Mucosa of rectum (tissue), 2 donors: Measurements from ENCODE around the gene CD19.
"Not testable (repeated sequence)": the region's sequence is repeated elsewhere in the genome, so short reads cannot be mapped to it uniquely, and the experiment has no call there.

Source experiments
- H3K27ac ChIP-seq, 2 donors: one replicate each; pipeline ENCODE4 v1.7.0; 2013; ENCODE audit warnings: inconsistent platforms in 2 of 2, low read depth in 2 of 2, low read length in 2 of 2
- H3K27me3 ChIP-seq, 2 donors: one replicate each; pipeline ENCODE4 v1.7.0; 2013; ENCODE audit warnings: low read length in 2 of 2; ENCODE audit not compliant: control insufficient read depth in 2 of 2, insufficient read depth in 2 of 2
- H3K36me3 ChIP-seq, 2 donors: one replicate each; pipeline ENCODE4 v1.7.0; 2013; ENCODE audit warnings: low read length in 2 of 2; ENCODE audit not compliant: control insufficient read depth in 2 of 2, insufficient read depth in 2 of 2
- H3K4me1 ChIP-seq, 2 donors: one replicate each; pipeline ENCODE4 v1.7.0; 2013; ENCODE audit warnings: low read length in 2 of 2, mild to moderate bottlenecking in 1 of 2; ENCODE audit not compliant: control insufficient read depth in 2 of 2, insufficient read depth in 2 of 2
- H3K4me3 ChIP-seq, 2 donors: one replicate each; pipeline ENCODE4 v1.7.0; 2013; ENCODE audit warnings: low read length in 2 of 2
- H3K9ac ChIP-seq, 2 donors: one replicate each; pipeline ENCODE4 v1.7.0; 2013; ENCODE audit warnings: low read length in 2 of 2, low read depth in 1 of 2, mild to moderate bottlenecking in 1 of 2
- H3K9me3 ChIP-seq, 2 donors: one replicate each; pipeline ENCODE4 v1.7.0; 2013; ENCODE audit warnings: low read length in 2 of 2; ENCODE audit not compliant: control insufficient read depth in 2 of 2
- donor health status: healthy.
- donor health status: Normal muscosa, but diverticular disease.

CD19 gene

DNA sequence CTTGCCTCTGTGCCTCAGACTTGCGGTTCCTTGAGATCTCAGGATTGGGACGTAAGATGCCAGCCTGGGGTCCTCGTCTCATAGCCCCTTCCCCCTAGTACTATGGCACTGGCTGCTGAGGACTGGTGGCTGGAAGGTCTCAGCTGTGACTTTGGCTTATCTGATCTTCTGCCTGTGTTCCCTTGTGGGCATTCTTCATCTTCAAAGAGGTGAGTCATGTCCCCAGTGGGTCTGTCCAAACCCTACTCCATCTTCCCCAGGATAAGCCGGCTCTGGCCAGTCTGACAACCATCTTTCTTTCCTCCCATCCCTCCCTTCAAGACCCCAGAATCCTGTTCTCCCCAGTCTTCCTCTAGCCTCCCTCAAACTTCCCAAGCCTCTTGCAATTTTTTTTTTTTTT lies 3.6 kb downstream of the CD19 start:
- H3K9ac ChIP-seq: no peak overlapping the region
- no peaks in the 10 kb centered on the region for H3K9me3 ChIP-seq
- H3K36me3 ChIP-seq: no peaks in the 10 kb centered on the region
- no peak overlapping the region for H3K4me3 ChIP-seq
- H3K27ac ChIP-seq: no peak overlapping the region
- no peaks in the 10 kb centered on the region for H3K27me3 ChIP-seq
- H3K4me1 ChIP-seq: peaks cover 0 to 6% of the 10 kb centered on the region in 2 donors

DNA sequence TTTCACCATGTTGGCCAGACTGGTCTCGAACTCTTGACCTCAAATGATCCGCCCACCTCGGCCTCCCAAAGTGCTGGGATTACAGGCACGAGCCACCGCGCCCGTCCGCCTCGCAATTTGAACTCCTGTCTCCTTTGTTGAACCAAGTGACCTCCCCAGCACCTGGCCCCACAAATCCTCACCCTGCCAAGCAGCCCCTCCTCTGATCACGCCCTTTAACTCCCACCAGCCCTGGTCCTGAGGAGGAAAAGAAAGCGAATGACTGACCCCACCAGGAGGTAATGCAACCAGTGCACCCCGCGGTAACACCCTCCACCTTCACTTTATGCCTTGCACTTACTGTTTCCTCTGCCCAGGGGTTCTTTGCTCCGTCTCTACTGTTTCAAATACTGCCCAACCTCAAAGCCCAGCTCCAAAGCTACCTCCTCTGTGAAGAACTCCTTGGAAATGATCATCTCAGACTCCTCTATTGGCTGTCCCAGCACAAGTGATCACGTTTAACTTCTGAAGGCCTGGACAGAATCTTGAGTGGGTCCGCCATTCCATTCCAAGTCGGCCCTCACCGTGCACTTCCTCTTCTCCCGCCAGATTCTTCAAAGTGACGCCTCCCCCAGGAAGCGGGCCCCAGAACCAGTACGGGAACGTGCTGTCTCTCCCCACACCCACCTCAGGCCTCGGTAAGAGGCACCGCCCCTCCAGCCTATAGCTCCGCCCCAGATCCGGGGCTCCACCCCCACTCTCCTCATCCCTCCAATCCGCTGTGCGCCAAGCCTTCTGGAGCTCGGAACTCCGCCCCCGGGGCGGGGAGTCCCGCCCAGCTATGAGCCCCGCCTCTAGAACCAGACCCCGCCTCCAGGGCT lies 4.4 kb downstream of the CD19 start:
- Histone ChIP-seq H3K4me1 (peaks cover 0 to 6% of the 10 kb centered on the region in 2 donors), H3K36me3 (no peaks in the 10 kb centered on the region), H3K27me3 (no peaks in the 10 kb centered on the region), H3K27ac (peak overlapping the region in 1 of 2 donors; percentile 27), H3K9ac (peak overlapping the region; percentile 35 to 48), H3K4me3 (peak overlapping the region; percentile 65 to 71), H3K9me3 (no peaks in the 10 kb centered on the region)

DNA sequence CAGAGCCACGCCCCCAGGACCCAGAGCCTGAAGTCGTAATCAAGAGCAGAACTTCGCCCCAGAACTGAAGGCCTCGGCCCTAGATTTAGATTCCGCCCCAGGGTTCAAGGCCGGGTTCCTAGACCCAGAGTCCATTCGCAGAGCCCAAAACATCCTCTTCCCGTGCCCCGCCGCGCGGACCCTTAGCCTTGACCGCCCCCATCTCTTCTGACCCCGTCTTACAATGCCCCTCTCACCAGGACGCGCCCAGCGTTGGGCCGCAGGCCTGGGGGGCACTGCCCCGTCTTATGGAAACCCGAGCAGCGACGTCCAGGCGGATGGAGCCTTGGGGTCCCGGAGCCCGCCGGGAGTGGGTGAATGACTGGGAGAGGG lies 5.0 kb downstream of the CD19 start:
- Histone ChIP-seq H3K27ac (no peak overlapping the region), H3K9me3 (no peaks in the 10 kb centered on the region), H3K4me1 (peaks cover 0 to 6% of the 10 kb centered on the region in 2 donors), H3K9ac (no peak overlapping the region), H3K36me3 (no peaks in the 10 kb centered on the region), H3K4me3 (peak overlapping the region in 1 of 2 donors; percentile 65), H3K27me3 (no peaks in the 10 kb centered on the region)

DNA sequence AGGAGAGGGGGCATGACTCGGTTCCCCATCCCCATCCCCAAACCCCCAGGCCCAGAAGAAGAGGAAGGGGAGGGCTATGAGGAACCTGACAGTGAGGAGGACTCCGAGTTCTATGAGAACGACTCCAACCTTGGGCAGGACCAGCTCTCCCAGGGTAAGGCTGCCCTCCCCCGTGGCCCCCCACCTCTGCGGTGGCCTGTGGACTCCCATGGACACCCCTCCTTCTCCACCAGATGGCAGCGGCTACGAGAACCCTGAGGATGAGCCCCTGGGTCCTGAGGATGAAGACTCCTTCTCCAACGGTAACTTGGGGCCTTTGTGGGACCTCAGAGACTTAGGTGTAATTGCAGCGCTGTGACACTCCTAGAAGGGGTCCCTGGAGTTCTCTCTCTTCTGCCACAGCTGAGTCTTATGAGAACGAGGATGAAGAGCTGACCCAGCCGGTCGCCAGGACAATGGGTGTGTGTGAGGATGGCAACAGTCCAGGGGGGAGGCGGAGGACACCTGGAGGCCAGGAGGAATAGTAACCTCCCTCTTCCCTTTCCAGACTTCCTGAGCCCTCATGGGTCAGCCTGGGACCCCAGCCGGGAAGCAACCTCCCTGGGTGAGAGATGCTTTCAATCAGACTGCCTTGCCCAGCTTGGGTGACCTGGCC lies 5.6 kb downstream of the CD19 start:
- H3K4me3 ChIP-seq: no peak overlapping the region
- no peaks in the 10 kb centered on the region for H3K36me3 ChIP-seq
- H3K9me3 ChIP-seq: no peaks in the 10 kb centered on the region
- H3K4me1 ChIP-seq: peaks cover 0 to 6% of the 10 kb centered on the region in 2 donors
- H3K9ac ChIP-seq: no peak overlapping the region
- no peaks in the 10 kb centered on the region for H3K27me3 ChIP-seq
- no peak overlapping the region for H3K27ac ChIP-seq

DNA sequence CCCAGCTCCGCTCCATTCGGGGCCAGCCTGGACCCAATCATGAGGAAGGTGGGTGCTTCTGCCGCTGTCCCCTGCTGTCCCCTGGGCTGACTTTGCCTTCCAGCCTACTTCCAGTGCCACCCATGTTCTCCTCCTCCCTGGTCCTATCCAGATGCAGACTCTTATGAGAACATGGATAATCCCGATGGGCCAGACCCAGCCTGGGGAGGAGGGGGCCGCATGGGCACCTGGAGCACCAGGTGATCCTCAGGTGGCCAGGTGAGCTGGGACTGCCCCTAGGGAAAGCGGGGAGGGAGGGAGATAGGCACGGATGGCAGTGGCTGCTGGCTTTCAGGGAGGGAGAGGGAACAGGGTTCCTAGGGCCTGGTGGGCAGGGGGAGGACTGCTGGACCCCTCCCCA lies 7.0 kb downstream of the CD19 start:
- no peaks in the 10 kb centered on the region for H3K27me3 ChIP-seq
- H3K27ac ChIP-seq: no peak overlapping the region
- no peaks in the 10 kb centered on the region for H3K9me3 ChIP-seq
- H3K9ac ChIP-seq: no peak overlapping the region
- no peaks in the 10 kb centered on the region for H3K36me3 ChIP-seq
- no peak overlapping the region for H3K4me3 ChIP-seq
- peaks cover 0 to 6% of the 10 kb centered on the region in 2 donors for H3K4me1 ChIP-seq

DNA sequence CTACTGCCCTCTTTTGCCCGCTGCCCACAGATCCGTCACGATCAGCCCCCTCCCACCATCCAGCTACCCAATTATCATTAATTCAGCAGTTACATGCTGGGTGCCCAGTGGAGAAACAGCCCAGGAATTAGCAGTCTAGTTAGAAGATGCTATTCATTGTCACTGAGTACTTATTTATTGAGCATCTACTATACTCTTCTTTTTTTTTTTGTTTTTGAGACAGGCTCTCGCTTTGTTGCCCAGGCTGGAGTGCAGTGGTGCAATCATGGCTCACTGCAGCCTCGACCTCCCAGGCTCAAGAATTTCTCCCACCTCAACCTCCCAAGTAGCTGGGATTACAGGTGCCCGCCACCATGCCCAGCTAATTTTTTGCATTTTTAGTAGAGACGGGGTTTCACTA lies 8.1 kb downstream of the CD19 start:
- H3K4me1 ChIP-seq, H3K36me3 ChIP-seq, H3K9ac ChIP-seq, H3K9me3 ChIP-seq, H3K27me3 ChIP-seq, H3K4me3 ChIP-seq, H3K27ac ChIP-seq: not testable (repeated sequence)

DNA sequence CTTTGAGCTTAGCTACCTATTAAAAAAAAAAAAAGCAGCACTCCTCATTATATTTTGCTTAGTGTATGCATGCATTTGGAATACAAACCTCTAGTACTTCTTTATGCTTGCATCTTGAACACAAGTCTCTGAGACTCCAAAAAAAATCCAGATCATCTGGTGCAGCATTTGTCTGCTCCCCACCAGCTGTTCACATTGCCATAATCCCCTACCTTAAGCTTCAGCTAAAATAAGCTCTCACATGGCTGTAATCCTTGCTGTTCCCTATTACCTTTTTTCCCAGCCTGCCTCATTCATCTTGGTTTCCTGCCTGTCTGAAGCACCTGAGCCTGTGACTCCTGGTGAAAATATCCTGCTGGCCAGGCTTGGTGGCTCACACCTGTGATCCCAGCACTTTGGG lies 11.5 kb downstream of the CD19 start:
- no peak overlapping the region for H3K27ac ChIP-seq
- H3K27me3 ChIP-seq: no peaks in the 10 kb centered on the region
- no peaks in the 10 kb centered on the region for H3K9me3 ChIP-seq
- no peak overlapping the region for H3K4me3 ChIP-seq
- H3K4me1 ChIP-seq: peaks cover 3 to 4% of the 10 kb centered on the region in 2 donors
- H3K36me3 ChIP-seq: no peaks in the 10 kb centered on the region
- no peak overlapping the region for H3K9ac ChIP-seq

DNA sequence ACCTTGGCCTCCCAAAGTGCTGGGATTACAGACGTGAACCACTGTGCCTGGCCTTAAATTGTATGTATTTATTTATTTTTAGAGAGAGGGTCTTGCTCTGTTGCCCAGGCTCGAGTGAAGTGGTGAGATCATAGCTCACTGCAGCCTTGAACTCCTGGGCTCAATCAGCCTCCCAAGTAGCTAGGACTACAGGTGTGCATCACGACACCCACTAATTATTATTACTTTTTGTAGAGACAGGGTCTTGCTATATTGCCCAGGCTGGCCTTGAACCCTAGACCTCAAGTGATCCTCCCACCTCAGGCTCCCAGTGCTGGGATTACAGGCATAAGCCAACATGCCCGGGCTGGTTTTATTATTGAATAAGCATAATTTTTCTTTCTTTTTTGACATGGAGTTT lies 14.9 kb downstream of the CD19 start:
- H3K4me3 ChIP-seq: no peak overlapping the region
- no peaks in the 10 kb centered on the region for H3K27me3 ChIP-seq
- no peak overlapping the region for H3K27ac ChIP-seq
- no peak overlapping the region for H3K9ac ChIP-seq
- H3K36me3 ChIP-seq: no peaks in the 10 kb centered on the region
- peaks cover 6 to 9% of the 10 kb centered on the region in 2 donors for H3K4me1 ChIP-seq
- H3K9me3 ChIP-seq: no peaks in the 10 kb centered on the region

DNA sequence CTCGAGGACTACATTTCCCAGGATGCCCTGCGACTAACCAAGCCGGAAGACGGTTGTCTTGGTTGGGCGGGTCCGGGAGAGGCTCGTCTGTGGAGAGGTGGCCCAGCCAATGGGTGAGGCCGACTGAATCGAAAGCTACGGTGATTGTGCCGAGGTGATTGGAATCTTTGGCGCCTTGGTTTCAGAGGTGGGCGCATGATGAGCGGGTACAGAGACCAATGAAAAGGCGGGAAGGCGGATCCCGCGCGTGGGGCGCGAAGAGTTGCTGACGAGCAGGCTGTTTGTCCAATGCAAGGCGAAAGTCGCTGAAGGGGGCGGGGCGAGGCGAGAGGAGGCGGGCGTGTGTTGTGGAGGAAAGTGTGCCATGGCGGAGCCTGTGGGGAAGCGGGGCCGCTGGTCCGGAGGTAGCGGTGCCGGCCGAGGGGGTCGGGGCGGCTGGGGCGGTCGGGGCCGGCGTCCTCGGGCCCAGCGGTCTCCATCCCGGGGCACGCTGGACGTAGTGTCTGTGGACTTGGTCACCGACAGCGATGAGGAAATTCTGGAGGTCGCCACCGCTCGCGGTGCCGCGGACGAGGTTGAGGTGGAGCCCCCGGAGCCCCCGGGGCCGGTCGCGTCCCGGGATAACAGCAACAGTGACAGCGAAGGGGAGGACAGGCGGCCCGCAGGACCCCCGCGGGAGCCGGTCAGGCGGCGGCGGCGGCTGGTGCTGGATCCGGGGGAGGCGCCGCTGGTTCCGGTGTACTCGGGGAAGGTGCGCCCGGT lies 19.1 kb downstream of the CD19 start, which contains the start of gene NFATC2IP:
Gene NFATC2IP, plus strand, starts transcription at position 290 of the 762 bp plus-strand sequence. Its CDS starts 75 bp downstream, at position 365.
- Histone ChIP-seq H3K9ac (peak within 1 kb of the TSS; percentile 79 to 87), H3K9me3 (no peaks in the 10 kb centered on the region), H3K27me3 (no peaks in the 10 kb centered on the region), H3K4me3 (peak within 1 kb of the TSS; percentile 74 to 80), H3K27ac (peak within 1 kb of the TSS; percentile 87), H3K4me1 (peaks cover 10 to 14% of the 10 kb centered on the region in 2 donors), H3K36me3 (peaks cover 16 to 23% of the 10 kb centered on the region in 2 donors)
